Neutrophil (primary cell): ENCODE measurements around the gene EFCAB6.

ENCODE experiments used
- H3K27ac ChIP-seq: fragments of 200-600 bp; sonication (generic); 2 replicates; pipeline ENCODE4 v1.5.1; 2016; ENCODE audit warnings: mild to moderate bottlenecking, moderate library complexity
- H3K27me3 ChIP-seq: fragments of 200-600 bp; sonication (generic); 2 replicates; pipeline ENCODE4 v1.6.0; 2016; ENCODE audit warnings: mild to moderate bottlenecking
- H3K36me3 ChIP-seq: fragments of 200-600 bp; sonication (generic); 2 replicates; pipeline ENCODE4 v1.5.1; 2017
- H3K4me1 ChIP-seq, 2 experiments: fragments of 200-600 bp in 1 of 2; sonication (generic) in 1 of 2; 1 replicate in 1 of 2; 2 replicates in 1 of 2; pipeline versions ENCODE4 v1.5.1 to v1.6.1; 2013 to 2016; ENCODE audit warnings: low read depth in 1 of 2, low read length in 1 of 2, mild to moderate bottlenecking in 1 of 2, moderate library complexity in 1 of 2; ENCODE audit not compliant: control insufficient read depth in 1 of 2, insufficient read depth in 1 of 2
- H3K4me3 ChIP-seq, 2 experiments: fragments of 200-600 bp in 1 of 2; sonication (generic) in 1 of 2; 1 replicate in 1 of 2; 2 replicates in 1 of 2; pipeline ENCODE4 v1.5.1; 2013 to 2016; ENCODE audit warnings: low read depth in 1 of 2, low read length in 1 of 2, mild to moderate bottlenecking in 1 of 2, moderate library complexity in 1 of 2
- H3K9me3 ChIP-seq: fragments of 200-600 bp; sonication (generic); 2 replicates; pipeline ENCODE4 v1.5.1; 2016
- CTCF ChIP-seq: fragments of 200-600 bp; sonication (generic); IDR thresholded peaks from 2 replicates; pipeline ENCODE4 v1.5.1; 2016; ENCODE audit warnings: antibody characterized with exemption

EFCAB6 gene

DNA sequence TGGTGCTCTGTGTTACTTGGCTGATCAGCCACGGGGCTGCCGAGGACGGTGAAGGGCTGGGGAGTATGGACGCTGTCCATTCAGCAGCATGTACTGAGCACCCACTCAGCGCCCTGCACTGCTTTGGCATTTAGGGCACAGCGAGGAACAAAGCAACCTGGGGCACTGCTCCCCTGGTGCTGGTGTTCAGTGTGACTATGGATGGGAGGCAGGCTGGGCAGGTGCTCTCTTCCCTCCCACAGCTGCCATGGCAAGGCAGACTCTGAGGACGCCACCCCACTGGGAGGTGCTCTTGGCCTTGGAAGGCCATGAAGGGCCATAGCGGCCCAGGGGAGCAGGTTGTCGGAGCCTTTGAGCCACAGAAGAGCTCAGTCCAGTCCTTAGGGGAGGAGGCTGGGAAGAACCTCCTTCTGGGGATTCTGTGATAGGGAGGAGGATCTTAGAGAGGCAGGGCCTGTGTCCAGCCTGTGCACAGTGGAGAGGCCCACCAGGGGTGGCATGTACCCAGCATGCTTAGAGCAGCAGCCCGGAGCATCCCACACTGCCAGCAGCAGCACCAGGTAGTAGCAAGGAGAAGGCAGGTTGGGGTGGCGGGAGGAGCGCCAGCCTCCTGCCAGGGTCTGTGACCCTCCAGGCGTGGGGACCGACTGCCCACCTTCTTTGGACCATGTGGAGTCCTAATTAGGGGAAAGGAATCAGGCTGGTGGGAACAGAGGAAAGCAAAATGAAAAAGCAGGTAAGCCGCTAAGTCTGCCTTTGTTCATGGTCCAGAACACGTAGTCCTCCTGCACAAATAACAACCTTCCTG lies 258.4 kb downstream of the EFCAB6 start:
- TF ChIP-seq CTCF: no peak
- no peaks in the 10 kb centered on the region for H3K9me3 ChIP-seq
- no peaks in the 10 kb centered on the region for H3K36me3 ChIP-seq
- H3K27me3 ChIP-seq: no peaks in the 10 kb centered on the region
- no peaks in the 10 kb centered on the region for H3K4me1 ChIP-seq
- no peak overlapping the region for H3K27ac ChIP-seq
- H3K4me3 ChIP-seq: no peak overlapping the region

DNA sequence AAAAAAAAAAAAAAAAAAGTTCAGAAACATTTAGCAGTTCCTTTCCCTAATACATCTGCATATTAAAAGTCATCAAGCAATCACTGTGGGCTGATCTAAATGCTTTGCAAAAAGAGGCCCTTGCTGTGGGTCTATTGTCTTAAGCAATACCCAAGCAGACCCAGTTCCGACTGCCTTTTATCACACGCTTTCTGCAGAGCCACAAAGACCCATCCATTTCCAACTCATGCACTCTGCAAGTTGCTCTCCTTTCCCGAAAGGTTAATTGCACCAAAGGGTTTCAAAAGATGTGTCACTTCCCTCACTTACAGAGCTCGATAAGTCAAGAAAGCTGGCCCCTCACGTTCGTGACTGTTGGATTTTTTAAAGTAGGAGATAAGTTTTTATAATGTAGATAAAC lies 261.4 kb downstream of the EFCAB6 start:
- Histone ChIP-seq H3K27ac (no peak overlapping the region), H3K4me3 (no peak overlapping the region), H3K27me3 (no peaks in the 10 kb centered on the region), H3K9me3 (no peaks in the 10 kb centered on the region), H3K4me1 (no peaks in the 10 kb centered on the region), H3K36me3 (no peaks in the 10 kb centered on the region)
- TF ChIP-seq CTCF: no peak

GRCh38 chr22:43550024-43550620 lies 262.0 kb downstream of the EFCAB6 start:
- no peak for TF ChIP-seq CTCF
- H3K27me3 ChIP-seq: no peaks in the 10 kb centered on the region
- no peak overlapping the region for H3K4me3 ChIP-seq
- H3K27ac ChIP-seq: no peak overlapping the region
- H3K36me3 ChIP-seq: no peaks in the 10 kb centered on the region
- no peaks in the 10 kb centered on the region for H3K9me3 ChIP-seq
- H3K4me1 ChIP-seq: no peaks in the 10 kb centered on the region

- no peaks in the 10 kb centered on the region for H3K36me3 ChIP-seq
- H3K27ac ChIP-seq: no peak overlapping the region
- no peaks in the 10 kb centered on the region for H3K27me3 ChIP-seq
- H3K4me3 ChIP-seq: no peak overlapping the region
- TF ChIP-seq CTCF: no peak
- no peaks in the 10 kb centered on the region for H3K4me1 ChIP-seq
- no peaks in the 10 kb centered on the region for H3K9me3 ChIP-seq
Observed at GRCh38 chr22:43546186-43546585, 265.9 kb downstream of the EFCAB6 start.

DNA sequence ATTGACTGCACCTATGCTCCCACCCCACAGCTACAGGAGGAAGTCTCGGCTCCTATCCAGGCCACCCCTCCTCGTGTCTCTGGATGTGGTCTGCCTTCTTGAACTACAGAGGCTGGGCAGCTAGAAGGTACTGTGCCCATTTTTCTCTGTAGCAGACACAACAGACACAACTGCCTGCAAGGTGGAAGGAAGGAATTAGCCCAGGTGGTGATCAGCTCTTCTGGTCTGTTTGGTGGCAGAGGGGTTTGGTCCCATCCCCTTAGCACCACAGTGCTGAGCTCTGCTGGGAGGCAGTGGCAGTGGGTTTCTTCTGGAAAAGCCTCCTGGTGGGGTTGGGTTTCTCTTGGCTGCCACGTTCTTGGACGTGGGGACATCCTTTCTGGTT lies 267.8 kb downstream of the EFCAB6 start:
- no peak overlapping the region for H3K4me3 ChIP-seq
- no peak for TF ChIP-seq CTCF
- no peaks in the 10 kb centered on the region for H3K9me3 ChIP-seq
- no peaks in the 10 kb centered on the region for H3K27me3 ChIP-seq
- no peak overlapping the region for H3K27ac ChIP-seq
- no peaks in the 10 kb centered on the region for H3K4me1 ChIP-seq
- H3K36me3 ChIP-seq: no peaks in the 10 kb centered on the region
